GM12878 (cell line): Measurements from ENCODE around the gene MACROD2. TPM values are rescaled to one million over a fixed set of nuclear protein-coding genes. Genes with fewer than 3 reads are reported as not detected.
"Not testable (repeated sequence)": the region's sequence is repeated elsewhere in the genome, so short reads cannot be mapped to it uniquely, and the experiment has no call there.

Source experiments
- ATAC-seq: fragments of 200-7000 bp; cut with Tn5 transposase; 3 replicates; pipeline ENCODE4 v1.9.1; 2020; ENCODE audit warnings: mild to moderate bottlenecking, moderate library complexity
- BruUV-seq: library from RNA; stranded (reverse); fragments of 400-500 nt; replicated peaks from 2 replicates; lab custom pipeline; 2021; lab: Mats Ljungman, UMichigan
- CTCF ChIA-PET: fragments of 300-600 bp; sonication (Branson Sonifier 250); formaldehyde crosslinking; extraction: SDS; loops from one replicate; lab custom pipeline; 2021; ENCODE audit warnings: inconsistent platforms; lab: Yijun Ruan, JAX
- POLR2A ChIA-PET: fragments of 350-600 bp; formaldehyde crosslinking; extraction: SDS; loops from one replicate; lab custom pipeline; 2021; ENCODE audit warnings: inconsistent platforms; lab: Charles Lee
- RAD21 ChIA-PET: fragments of 300-600 bp; sonication (Branson Sonifier 250); formaldehyde crosslinking; loops from one replicate; lab custom pipeline; 2023; ENCODE audit warnings: antibody characterized with exemption; ENCODE audit not compliant: unreplicated experiment; lab: Charles Lee
- SMC1A ChIA-PET: fragments of 300-600 bp; sonication (Branson Sonifier 250); formaldehyde crosslinking; loops from one replicate; lab custom pipeline; 2023; ENCODE audit not compliant: unreplicated experiment, uncharacterized antibody; lab: Charles Lee
- DNase-seq: peaks from one replicate; pipeline ENCODE4 v3.0.0-alpha.2; 2011; ENCODE audit warnings: low read depth, low spot score
- FAIRE-seq: peaks from 3 replicates; lab custom pipeline; 2011; peaks lifted over from hg19 to GRCh38; lab: Jason Lieb, UNC
- H2AFZ ChIP-seq: 2 replicates; pipeline ENCODE4 v1.6.0; 2011; ENCODE audit warnings: low read depth, low read length, control low read depth; ENCODE audit not compliant: control insufficient read depth
- H3K27ac ChIP-seq: 2 replicates; pipeline ENCODE4 v1.5.1; 2011; ENCODE audit warnings: control low read depth; ENCODE audit not compliant: control insufficient read depth, insufficient read depth
- H3K27me3 ChIP-seq, 2 experiments: replicated peaks in 1 of 2; 2 replicates each; pipeline versions ENCODE4 v1.6.0 to v1.6.1; 2011; ENCODE audit warnings: low read length in 1 of 2; ENCODE audit not compliant: control insufficient read depth in 2 of 2, insufficient read depth in 2 of 2
- H3K36me3 ChIP-seq, 2 experiments: 2 replicates each; pipeline ENCODE4 v1.5.1; 2011; ENCODE audit warnings: low read length in 1 of 2; ENCODE audit not compliant: control insufficient read depth in 2 of 2, insufficient read depth in 2 of 2
- H3K4me1 ChIP-seq: 2 replicates; pipeline ENCODE4 v1.6.1; 2011; ENCODE audit warnings: mild to moderate bottlenecking, low read length, moderate library complexity, mixed read lengths; ENCODE audit not compliant: control insufficient read depth, insufficient read depth
- H3K4me2 ChIP-seq: 2 replicates; pipeline ENCODE4 v1.6.0; 2011; ENCODE audit warnings: control low read depth; ENCODE audit not compliant: control insufficient read depth, insufficient read depth
- H3K4me3 ChIP-seq: fragments of 200-600 bp; sonication (generic); 2 replicates; pipeline ENCODE4 v1.5.1; 2016
- H3K79me2 ChIP-seq: 2 replicates; pipeline ENCODE4 v1.6.0; 2011; ENCODE audit warnings: low read length; ENCODE audit not compliant: control insufficient read depth, insufficient read depth
- H3K9ac ChIP-seq: 2 replicates; pipeline ENCODE4 v1.8.0; 2011; ENCODE audit warnings: low read length, control low read depth, mixed read lengths; ENCODE audit not compliant: control insufficient read depth, insufficient read depth
- H3K9me3 ChIP-seq: replicated peaks from 3 replicates; pipeline ENCODE4 v1.5.1; 2011; ENCODE audit warnings: mild to moderate bottlenecking, low read length; ENCODE audit not compliant: control insufficient read depth, insufficient read depth
- H4K20me1 ChIP-seq: 2 replicates; pipeline ENCODE4 v1.6.0; 2011; ENCODE audit not compliant: control insufficient read depth, insufficient read depth
- E2F4 ChIP-seq: IDR thresholded peaks from 2 replicates; pipeline ENCODE4 v1.6.1; 2012; ENCODE audit warnings: low read depth, low read length, improper control_type of control experiment
- FOXK2 ChIP-seq: fragments of 450-650 bp; IDR thresholded peaks from 2 replicates; pipeline ENCODE4 v1.6.1; 2017; ENCODE audit warnings: mild to moderate bottlenecking, moderate library complexity
- IKZF2 ChIP-seq, 2 experiments: fragments of 450-650 bp; IDR thresholded peaks; 2 replicates each; pipeline ENCODE4 v1.6.1; 2017; ENCODE audit warnings: mild to moderate bottlenecking in 2 of 2, moderate library complexity in 2 of 2
- LARP7 ChIP-seq: fragments of 450-650 bp; IDR thresholded peaks from 2 replicates; pipeline ENCODE4 v1.6.1; 2017; ENCODE audit warnings: mild to moderate bottlenecking
- NRF1 ChIP-seq: conservative IDR thresholded peaks from 2 replicates; pipeline ENCODE4 v1.6.1; 2011; ENCODE audit warnings: mild to moderate bottlenecking, low read depth, low read length, improper control_type of control experiment
- WGBS: methylation state at CpG from one replicate; pipeline ENCODE4 v1.1.6; 2016; ENCODE audit warnings: low lambda C conversion rate; ENCODE audit not compliant: insufficient replicate concordance, insufficient coverage; ENCODE audit errors: missing lambda C conversion rate; 5-methylcytosine and 5-hydroxymethylcytosine counted together
- in situ Hi-C: fragments of 300-500 bp; cut with MboI; formaldehyde crosslinking; loops from 9 replicates; pipeline ENCODE4 v1.14.3; 2018; ENCODE audit warnings: mixed read lengths
- intact Hi-C: fragments of 100-400 bp; cut with micrococcal nuclease; formaldehyde crosslinking; loops from one replicate; pipeline ENCODE4 v1.14.2; 2022; ENCODE audit not compliant: unreplicated experiment
- polyA plus RNA-seq, 11 experiments: library from polyadenylated mRNA; depleted of rRNA in 4 of 11; unstranded in 6 of 11; stranded (reverse) in 5 of 11; fragments of >200 nt; fragmentation: Nextera tagmentation in 4 of 11; fragmentation: Illumina TruSeq in 1 of 11; extraction: Ambion mirVana in 4 of 11; extraction: Trizol in 1 of 11; gene quantifications; 1 replicate in 1 of 11; 2 replicates in 10 of 11; pipeline versions ENCODE4 v1.2.1 to v1.2.3, GENCODE V29; 2011 to 2016; ENCODE audit warnings: inconsistent platforms in 2 of 11, missing spikeins in 2 of 11, low read depth in 1 of 11
- total RNA-seq, 4 experiments: library from RNA; depleted of rRNA in 3 of 4; stranded (reverse); fragments of >200 nt in 3 of 4; fragmentation: Illumina TruSeq in 1 of 4; extraction: Trizol in 1 of 4; gene quantifications; 2 replicates each; pipeline versions ENCODE4 v1.2.1 to v1.2.3, GENCODE V29; 2013 to 2021
- TF ChIP-seq, protein P1 (sequence below): fragments of 450-650 bp; IDR thresholded peaks from 2 replicates; pipeline ENCODE4 v1.6.1; 2018; ENCODE audit warnings: borderline replicate concordance, mild to moderate bottlenecking; ENCODE audit not compliant: partially characterized antibody
- TF ChIP-seq, protein P2 (sequence below): IDR thresholded peaks from 2 replicates; pipeline ENCODE4 v1.6.1; 2011; ENCODE audit warnings: borderline replicate concordance, low read depth, mild to moderate bottlenecking, moderate library complexity, mixed read lengths, low read length; ENCODE audit not compliant: insufficient read depth; ENCODE audit errors: extremely low read length
- TF ChIP-seq, protein P3 (sequence below): fragments of 450-650 bp; IDR thresholded peaks from 2 replicates; pipeline ENCODE4 v1.6.1; 2017; ENCODE audit warnings: mild to moderate bottlenecking

The MACROD2 gene
- total and polyA plus RNA-seq, 10 of the 15 experiments (the other 5 are each of a cell fraction or from before 2014, with no cell fraction given): 1.1 to 21.5 (median 2.2) TPM

DNA sequence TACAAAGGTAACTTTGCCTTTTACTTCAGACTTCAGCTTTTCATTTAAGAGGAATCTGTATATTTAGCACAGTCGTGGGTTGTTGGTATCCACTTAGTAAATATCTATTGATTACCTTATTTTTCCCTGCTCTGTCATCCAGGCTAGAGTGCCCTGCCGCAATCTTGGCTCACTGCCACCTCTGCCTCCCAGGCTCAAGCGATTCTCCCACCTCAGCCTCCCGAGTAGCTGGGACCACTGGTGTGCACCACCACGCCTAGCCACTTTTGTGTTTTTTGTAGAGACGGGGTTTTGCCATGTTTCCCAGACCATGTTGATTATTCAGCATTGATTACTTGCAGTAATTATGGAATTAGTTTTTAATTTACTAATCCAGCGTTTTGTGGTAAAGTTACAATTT, 41.3 kb downstream of the MACROD2 start:
- ChIA-PET RAD21 (no interaction called here), POLR2A (no interaction called here), CTCF (interaction anchor here (0.6 kb wide), 1 partner anchor 136 kb away, joined by 3 read pairs; no protein-coding TSS in a partner anchor), SMC1A (no interaction called here)
- no peaks in the 10 kb centered on the region for H3K4me1 ChIP-seq
- 29% methylated on average over 7 of the region's 7 CpGs for WGBS
- no peaks in the 10 kb centered on the region for H4K20me1 ChIP-seq
- TF ChIP-seq LARP7 (no peak), NRF1 (no peak), FOXK2 (no peak), IKZF2 (IDR thresholded peaks at IDR 0.05) (no peak), E2F4 (no peak)
- TF ChIP-seq, protein P1, sequence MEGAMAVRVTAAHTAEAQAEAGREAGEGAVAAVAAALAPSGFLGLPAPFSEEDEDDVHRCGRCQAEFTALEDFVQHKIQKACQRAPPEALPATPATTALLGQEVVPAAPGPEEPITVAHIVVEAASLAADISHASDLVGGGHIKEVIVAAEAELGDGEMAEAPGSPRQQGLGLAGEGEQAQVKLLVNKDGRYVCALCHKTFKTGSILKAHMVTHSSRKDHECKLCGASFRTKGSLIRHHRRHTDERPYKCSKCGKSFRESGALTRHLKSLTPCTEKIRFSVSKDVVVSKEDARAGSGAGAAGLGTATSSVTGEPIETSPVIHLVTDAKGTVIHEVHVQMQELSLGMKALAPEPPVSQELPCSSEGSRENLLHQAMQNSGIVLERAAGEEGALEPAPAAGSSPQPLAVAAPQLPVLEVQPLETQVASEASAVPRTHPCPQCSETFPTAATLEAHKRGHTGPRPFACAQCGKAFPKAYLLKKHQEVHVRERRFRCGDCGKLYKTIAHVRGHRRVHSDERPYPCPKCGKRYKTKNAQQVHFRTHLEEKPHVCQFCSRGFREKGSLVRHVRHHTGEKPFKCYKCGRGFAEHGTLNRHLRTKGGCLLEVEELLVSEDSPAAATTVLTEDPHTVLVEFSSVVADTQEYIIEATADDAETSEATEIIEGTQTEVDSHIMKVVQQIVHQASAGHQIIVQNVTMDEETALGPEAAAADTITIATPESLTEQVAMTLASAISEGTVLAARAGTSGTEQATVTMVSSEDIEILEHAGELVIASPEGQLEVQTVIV: no peak
- TF ChIP-seq, protein P2, sequence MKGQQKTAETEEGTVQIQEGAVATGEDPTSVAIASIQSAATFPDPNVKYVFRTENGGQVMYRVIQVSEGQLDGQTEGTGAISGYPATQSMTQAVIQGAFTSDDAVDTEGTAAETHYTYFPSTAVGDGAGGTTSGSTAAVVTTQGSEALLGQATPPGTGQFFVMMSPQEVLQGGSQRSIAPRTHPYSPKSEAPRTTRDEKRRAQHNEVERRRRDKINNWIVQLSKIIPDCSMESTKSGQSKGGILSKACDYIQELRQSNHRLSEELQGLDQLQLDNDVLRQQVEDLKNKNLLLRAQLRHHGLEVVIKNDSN: no peak
- TF ChIP-seq, protein P3, sequence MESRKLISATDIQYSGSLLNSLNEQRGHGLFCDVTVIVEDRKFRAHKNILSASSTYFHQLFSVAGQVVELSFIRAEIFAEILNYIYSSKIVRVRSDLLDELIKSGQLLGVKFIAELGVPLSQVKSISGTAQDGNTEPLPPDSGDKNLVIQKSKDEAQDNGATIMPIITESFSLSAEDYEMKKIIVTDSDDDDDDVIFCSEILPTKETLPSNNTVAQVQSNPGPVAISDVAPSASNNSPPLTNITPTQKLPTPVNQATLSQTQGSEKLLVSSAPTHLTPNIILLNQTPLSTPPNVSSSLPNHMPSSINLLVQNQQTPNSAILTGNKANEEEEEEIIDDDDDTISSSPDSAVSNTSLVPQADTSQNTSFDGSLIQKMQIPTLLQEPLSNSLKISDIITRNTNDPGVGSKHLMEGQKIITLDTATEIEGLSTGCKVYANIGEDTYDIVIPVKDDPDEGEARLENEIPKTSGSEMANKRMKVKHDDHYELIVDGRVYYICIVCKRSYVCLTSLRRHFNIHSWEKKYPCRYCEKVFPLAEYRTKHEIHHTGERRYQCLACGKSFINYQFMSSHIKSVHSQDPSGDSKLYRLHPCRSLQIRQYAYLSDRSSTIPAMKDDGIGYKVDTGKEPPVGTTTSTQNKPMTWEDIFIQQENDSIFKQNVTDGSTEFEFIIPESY: no peak
- H3K9me3 ChIP-seq: no peaks in the 10 kb centered on the region
- no peak for FAIRE-seq
- in situ Hi-C loops (no loop called here), intact Hi-C loops (no loop called here)
- DNase-seq: no peak
- H2AFZ ChIP-seq: no peak overlapping the region
- no TSS peak for BruUV-seq
- H3K27me3 ChIP-seq: no peaks in the 10 kb centered on the region
- no peak overlapping the region for H3K4me2 ChIP-seq
- no peaks in the 10 kb centered on the region for H3K36me3 ChIP-seq
- H3K4me3 ChIP-seq: no peak overlapping the region
- no peak overlapping the region for H3K9ac ChIP-seq
- H3K27ac ChIP-seq: no peak overlapping the region
- no peak for ATAC-seq
- H3K79me2 ChIP-seq: no peaks in the 10 kb centered on the region

DNA sequence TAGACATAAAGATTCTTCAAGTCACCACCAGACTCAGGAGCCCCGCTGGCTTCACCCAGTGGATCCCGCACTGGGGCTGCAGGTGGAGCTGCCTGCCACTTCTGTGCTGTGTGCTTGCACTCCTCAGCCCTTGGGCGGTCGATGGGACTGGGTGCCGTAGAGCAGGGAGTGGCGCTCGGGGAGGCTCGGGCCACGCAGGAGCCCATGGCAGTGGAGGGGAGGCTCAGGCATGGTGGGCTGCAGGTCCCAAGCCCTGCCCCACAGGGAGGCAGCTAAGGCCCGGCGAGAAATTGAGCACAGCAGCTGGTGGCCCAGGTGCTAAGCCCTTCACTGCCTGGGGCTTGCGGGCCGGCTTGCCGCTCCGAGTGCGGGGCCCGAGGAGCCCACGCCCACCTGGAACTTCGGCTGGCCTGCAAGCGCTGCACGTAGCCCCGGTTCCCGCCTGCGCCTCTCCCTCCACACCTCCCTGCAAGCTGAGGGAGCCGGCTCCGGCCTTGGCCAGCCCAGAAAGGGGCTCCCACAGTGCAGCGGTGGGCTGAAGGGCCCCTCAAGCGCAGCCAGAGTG, 49.5 kb downstream of the MACROD2 start:
- H3K4me2 ChIP-seq, H2AFZ ChIP-seq, H3K27ac ChIP-seq, in situ Hi-C loops, BruUV-seq, intact Hi-C loops, H3K4me3 ChIP-seq, H4K20me1 ChIP-seq, FAIRE-seq, H3K9me3 ChIP-seq, H3K4me1 ChIP-seq, RAD21 ChIA-PET, H3K9ac ChIP-seq, SMC1A ChIA-PET, H3K36me3 ChIP-seq, DNase-seq, H3K27me3 ChIP-seq, POLR2A ChIA-PET, H3K79me2 ChIP-seq, CTCF ChIA-PET, ATAC-seq: not testable (repeated sequence)
- 69% methylated on average over 28 of the region's 28 CpGs for WGBS
